Brain microvascular endothelial cell (primary cell): ENCODE measurements around the gene DUSP2.

Source experiments
- DNase-seq: peaks from one replicate; pipeline ENCODE4 v3.0.0-alpha.2; 2020
- H3K27ac ChIP-seq: fragments of 250-450 bp; sonication (Bioruptor Pico); 2 replicates; pipeline ENCODE4 v1.5.1; 2020; ENCODE audit warnings: mild to moderate bottlenecking, moderate library complexity
- H3K27me3 ChIP-seq: fragments of 250-450 bp; sonication (Bioruptor Pico); replicated peaks from 2 replicates; pipeline ENCODE4 v1.5.1; 2020; ENCODE audit warnings: mild to moderate bottlenecking
- H3K36me3 ChIP-seq: fragments of 250-450 bp; sonication (Bioruptor Pico); replicated peaks from 2 replicates; pipeline ENCODE4 v1.5.1; 2020; ENCODE audit warnings: mild to moderate bottlenecking
- H3K4me3 ChIP-seq: 2 replicates; pipeline ENCODE4 v1.5.1; 2011; ENCODE audit warnings: low read depth, mild to moderate bottlenecking, control low read depth, low read length, moderate library complexity
- in situ Hi-C: cut with HindIII; loops from 2 replicates; pipeline ENCODE4 v1.10.0; 2017; ENCODE audit warnings: low sequenced_read_pairs, low pct_ligation_motif_present
- TF ChIP-seq, protein P1 (sequence below): IDR thresholded peaks from 2 replicates; pipeline ENCODE4 v1.5.1; 2011; ENCODE audit warnings: low read depth, mild to moderate bottlenecking, moderate library complexity, low read length, control low read depth, inconsistent platforms; ENCODE audit errors: missing control alignments

DUSP2 gene

DNA sequence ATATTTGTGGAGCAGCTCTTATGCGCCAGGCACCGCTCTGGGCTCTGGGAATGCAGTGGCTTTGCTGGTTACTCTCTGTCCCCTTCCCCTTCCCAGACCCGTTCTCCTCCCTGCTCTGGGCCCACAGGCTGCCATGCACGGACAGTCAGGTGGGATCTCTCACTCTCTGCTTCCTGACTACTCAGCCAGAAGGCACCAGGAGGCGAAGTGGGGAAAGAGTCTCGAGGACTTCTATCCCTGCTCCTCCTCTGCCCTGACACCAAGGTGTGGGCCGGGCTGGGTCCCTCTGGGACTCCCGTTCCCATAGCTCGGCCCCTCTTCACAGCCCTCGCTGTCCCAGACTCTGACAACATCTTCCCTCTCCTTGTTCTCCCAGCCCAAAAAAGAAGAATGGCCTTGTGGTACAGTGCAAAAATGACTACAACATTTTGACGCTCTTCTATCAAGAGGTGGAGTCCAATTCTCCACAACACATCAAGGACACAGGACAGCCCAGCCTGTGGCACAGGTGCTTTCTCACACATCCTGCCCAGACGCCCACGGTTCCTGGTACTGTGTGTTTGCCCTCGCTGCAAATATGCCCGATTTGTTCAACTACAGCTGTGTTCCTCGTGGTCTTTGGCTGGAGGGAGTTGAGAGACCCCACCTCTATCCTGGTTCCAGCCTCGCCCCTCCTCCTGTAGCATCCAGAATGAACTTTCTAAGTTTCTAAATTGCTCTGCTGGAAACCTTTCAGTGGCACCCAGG is 14.0 kb upstream of the DUSP2 start:
- in situ Hi-C loops = no loop called here
- H3K27ac ChIP-seq = no peak overlapping the region
- H3K4me3 ChIP-seq = no peak overlapping the region
- H3K36me3 ChIP-seq = no peaks in the 10 kb centered on the region
- TF ChIP-seq, protein P1, sequence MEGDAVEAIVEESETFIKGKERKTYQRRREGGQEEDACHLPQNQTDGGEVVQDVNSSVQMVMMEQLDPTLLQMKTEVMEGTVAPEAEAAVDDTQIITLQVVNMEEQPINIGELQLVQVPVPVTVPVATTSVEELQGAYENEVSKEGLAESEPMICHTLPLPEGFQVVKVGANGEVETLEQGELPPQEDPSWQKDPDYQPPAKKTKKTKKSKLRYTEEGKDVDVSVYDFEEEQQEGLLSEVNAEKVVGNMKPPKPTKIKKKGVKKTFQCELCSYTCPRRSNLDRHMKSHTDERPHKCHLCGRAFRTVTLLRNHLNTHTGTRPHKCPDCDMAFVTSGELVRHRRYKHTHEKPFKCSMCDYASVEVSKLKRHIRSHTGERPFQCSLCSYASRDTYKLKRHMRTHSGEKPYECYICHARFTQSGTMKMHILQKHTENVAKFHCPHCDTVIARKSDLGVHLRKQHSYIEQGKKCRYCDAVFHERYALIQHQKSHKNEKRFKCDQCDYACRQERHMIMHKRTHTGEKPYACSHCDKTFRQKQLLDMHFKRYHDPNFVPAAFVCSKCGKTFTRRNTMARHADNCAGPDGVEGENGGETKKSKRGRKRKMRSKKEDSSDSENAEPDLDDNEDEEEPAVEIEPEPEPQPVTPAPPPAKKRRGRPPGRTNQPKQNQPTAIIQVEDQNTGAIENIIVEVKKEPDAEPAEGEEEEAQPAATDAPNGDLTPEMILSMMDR = no peak
- DNase-seq = no peak
- H3K27me3 ChIP-seq = no peaks in the 10 kb centered on the region

DNA sequence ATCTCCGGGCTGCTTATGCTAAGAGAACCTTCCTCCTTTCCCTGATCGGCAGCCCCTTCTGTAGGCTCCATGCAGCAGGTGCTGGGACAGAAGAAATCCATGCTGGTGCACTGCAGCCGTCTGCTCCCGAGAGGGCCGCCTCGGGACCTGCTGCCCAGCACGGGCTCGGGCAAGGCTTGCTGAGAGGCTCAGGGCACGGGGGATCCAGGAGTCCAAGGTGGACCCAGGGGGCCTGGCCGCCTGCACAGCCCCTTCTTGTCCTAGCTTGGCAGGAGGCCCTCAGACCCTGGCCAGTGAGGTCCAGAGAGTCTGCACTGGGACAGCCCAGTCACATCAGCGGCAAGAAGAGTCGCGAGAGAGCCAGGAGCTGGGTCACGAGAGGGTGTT is 13.3 kb upstream of the DUSP2 start:
- no peaks in the 10 kb centered on the region for H3K27me3 ChIP-seq
- H3K4me3 ChIP-seq = no peak overlapping the region
- DNase-seq = no peak
- TF ChIP-seq, protein P1 = no peak
- H3K27ac ChIP-seq = no peak overlapping the region
- H3K36me3 ChIP-seq = no peaks in the 10 kb centered on the region
- in situ Hi-C loops = no loop called here

DNA sequence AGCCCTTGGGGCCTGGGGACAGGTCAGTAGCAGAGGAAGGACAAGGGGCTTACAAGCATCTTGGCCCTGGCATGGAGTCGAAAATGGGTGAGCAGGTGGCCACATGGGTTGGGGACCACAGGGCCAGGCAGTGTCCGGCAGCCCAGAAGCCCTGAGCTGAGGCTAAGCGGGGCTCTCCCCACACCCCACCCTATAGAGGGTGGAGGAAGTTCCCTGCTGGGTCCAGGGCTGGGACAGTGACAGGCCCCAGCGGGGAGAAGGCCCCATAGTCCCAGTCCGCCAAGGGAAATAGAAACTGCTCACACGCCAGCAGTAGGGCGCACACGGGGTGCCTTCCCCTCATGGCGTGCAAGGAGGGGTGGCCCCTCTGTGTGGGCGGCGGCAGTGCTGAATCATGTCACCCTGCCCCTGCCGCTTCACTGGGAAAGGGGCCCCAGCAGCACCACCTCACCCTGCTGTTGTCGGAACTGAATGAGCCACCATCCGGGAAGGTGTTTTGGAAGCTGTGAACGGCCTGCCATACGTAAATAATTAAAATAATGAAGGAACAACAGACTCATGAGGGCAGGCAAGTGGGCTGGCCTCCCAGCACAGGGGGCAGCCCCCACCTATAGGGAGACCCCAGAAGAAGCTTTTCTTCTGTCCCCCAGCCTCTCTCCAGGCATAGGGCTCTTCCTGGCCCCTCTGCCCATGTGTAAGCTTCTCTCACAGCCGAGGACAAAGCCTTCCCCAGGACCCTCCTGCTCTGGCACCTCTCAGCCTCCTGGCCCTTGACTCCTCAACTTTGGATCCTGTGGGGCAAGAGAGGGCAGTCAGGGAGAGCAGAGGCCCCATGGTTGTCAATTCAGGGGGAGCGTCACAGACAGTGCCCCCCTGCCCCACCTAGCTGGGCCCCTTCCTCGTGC is 12.7 kb upstream of the DUSP2 start:
- H3K4me3 ChIP-seq = no peak overlapping the region
- H3K27me3 ChIP-seq = no peaks in the 10 kb centered on the region
- H3K36me3 ChIP-seq = no peaks in the 10 kb centered on the region
- H3K27ac ChIP-seq = no peak overlapping the region
- DNase-seq = peak; percentile 37
- in situ Hi-C loops = no loop called here
- TF ChIP-seq, protein P1 = no peak

DNA sequence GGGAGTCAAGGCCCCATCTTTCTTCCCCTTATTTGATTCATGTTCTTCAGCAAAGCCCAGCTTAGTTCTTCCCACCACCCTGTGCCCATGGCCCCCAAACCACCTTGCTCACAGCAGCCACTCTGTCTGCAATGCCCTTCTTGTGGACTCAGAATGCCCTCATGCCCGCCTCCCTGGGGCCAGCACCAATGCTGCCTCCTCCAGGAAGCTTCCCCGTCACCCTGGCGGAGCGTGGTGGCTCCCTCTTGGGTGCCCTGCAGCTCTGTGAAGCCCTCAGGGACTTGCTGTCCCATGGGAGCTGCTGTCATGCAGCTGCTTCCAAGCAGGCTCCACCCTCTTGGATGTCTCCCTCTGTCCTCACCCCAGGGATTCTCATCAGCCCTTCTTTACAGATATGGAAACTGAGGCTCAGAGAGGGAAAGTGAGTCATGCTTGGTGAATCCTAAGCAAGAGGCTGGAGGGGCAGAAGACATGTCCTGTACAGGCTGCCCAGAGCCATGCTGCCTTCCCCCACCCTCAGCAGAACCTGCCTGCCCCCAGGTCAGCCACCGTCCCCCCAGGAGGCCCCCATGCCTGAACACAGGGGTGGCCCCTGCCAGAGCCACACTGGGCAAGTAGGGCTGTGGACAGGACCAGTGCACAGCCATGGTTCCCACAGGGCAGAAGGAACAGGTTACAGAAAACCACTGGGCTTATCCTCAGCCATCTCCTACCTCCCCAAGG is 11.8 kb upstream of the DUSP2 start:
- Histone ChIP-seq H3K27ac (no peak overlapping the region), H3K4me3 (no peak overlapping the region), H3K27me3 (no peaks in the 10 kb centered on the region), H3K36me3 (no peaks in the 10 kb centered on the region)
- DNase-seq = no peak
- in situ Hi-C loops = no loop called here
- TF ChIP-seq, protein P1 = no peak

DNA sequence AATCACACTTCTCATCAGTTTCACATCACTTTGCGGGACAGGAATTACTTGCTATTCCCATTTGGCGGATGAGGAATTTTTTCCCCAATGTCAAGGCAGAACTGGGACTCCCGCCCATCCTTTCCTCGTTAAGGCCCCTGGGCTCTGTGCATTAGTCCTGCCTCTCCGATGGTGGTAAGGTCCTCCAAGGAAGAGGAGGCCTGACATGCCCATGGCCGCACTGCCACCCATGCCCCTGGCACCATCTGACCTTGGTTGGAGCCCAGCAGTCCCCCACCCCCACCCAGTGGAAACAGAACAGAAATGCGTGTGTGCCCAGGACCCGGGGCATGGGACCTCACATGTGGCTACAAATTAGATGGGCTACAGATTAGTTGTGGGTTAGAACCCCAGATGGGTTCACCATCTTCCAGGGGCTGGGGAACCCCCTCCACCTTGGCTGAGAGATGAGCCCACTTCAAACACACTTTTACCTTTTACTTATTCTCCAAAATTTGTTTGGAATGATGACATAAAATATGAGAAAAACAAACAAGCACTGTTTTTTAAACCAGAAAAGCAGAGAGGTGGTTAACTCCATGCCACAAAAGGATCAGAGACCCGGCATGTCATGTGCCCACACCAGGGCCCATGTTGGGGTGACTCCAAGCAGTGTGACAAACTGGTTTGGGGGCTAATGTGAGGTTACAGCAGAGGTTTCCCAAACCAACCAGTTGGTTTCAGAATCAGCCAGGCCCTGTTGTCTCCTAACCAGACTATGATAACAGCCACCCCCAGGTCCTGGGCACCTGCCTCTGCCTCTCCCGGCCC is 11.0 kb upstream of the DUSP2 start:
- TF ChIP-seq, protein P1 = no peak
- Histone ChIP-seq H3K27ac (no peak overlapping the region), H3K27me3 (no peaks in the 10 kb centered on the region), H3K4me3 (no peak overlapping the region), H3K36me3 (no peaks in the 10 kb centered on the region)
- no peak for DNase-seq
- in situ Hi-C loops = no loop called here
